LNCAP (cell line): ENCODE data around the gene CAMK2B.

Experiments used
- TF ChIP-seq, protein P1 (sequence below): fragments of 450-650 bp; IDR thresholded peaks from 2 replicates; pipeline ENCODE4 v1.5.1; 2017; ENCODE audit warnings: mild to moderate bottlenecking

CAMK2B gene

DNA sequence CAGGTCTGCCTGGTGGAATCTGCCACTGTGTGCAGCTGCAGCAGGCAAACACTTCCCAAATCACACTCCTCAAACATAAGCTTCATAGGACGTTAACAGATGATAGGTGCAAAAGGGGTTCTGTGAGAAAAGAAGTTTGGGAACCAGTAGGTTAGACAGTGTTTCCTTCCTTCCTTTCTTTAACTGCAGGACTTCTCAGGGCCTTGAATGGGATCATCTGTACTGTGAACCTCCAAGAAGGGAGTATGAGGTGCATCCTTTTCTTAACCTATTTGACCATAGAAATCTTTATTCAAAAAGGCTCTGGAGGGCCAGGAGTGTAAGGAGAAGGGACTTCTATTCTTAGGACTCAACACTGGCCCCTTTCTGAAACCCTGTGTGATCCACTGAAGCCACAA is 33.0 kb downstream of the CAMK2B start:
- TF ChIP-seq, protein P1, sequence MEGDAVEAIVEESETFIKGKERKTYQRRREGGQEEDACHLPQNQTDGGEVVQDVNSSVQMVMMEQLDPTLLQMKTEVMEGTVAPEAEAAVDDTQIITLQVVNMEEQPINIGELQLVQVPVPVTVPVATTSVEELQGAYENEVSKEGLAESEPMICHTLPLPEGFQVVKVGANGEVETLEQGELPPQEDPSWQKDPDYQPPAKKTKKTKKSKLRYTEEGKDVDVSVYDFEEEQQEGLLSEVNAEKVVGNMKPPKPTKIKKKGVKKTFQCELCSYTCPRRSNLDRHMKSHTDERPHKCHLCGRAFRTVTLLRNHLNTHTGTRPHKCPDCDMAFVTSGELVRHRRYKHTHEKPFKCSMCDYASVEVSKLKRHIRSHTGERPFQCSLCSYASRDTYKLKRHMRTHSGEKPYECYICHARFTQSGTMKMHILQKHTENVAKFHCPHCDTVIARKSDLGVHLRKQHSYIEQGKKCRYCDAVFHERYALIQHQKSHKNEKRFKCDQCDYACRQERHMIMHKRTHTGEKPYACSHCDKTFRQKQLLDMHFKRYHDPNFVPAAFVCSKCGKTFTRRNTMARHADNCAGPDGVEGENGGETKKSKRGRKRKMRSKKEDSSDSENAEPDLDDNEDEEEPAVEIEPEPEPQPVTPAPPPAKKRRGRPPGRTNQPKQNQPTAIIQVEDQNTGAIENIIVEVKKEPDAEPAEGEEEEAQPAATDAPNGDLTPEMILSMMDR: no peak

GRCh38 chr7:44291733-44292419 is 33.5 kb downstream of the CAMK2B start:
- TF ChIP-seq, protein P1: no peak

DNA sequence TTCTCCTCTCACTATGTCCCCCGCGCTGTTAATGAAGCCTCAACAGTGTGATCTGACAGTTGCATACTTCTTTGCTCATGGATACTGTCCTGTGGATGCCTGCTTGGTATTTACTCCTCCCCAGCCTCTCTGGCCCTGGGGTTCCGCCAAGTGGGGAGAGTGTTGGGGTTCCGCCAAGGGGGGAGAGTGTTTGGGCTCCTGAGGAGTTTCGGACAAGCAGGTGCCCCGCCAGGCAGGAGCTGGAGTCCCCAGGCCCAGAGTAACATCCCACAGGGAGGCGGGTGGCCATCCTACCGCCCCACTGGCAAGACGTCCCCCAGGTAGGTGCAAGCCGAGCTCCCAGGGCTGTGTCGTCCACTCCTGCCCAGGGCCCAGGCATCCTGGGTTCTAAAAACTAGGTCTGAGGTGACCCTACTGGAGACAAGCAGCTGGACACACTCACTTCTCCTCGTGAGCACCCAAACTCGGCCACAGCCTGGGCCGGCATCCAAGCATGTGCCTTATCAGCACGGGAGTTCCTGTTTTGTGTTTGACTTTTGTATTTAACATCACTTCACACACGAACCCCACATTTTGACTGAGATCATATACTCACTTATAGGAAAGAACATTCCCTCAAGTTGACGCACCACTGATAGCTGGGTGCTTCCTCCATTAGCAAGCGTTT is 34.2 kb downstream of the CAMK2B start:
- TF ChIP-seq, protein P1: no peak

GRCh38 chr7:44290252-44290620 is 35.2 kb downstream of the CAMK2B start:
- TF ChIP-seq, protein P1: no peak

DNA sequence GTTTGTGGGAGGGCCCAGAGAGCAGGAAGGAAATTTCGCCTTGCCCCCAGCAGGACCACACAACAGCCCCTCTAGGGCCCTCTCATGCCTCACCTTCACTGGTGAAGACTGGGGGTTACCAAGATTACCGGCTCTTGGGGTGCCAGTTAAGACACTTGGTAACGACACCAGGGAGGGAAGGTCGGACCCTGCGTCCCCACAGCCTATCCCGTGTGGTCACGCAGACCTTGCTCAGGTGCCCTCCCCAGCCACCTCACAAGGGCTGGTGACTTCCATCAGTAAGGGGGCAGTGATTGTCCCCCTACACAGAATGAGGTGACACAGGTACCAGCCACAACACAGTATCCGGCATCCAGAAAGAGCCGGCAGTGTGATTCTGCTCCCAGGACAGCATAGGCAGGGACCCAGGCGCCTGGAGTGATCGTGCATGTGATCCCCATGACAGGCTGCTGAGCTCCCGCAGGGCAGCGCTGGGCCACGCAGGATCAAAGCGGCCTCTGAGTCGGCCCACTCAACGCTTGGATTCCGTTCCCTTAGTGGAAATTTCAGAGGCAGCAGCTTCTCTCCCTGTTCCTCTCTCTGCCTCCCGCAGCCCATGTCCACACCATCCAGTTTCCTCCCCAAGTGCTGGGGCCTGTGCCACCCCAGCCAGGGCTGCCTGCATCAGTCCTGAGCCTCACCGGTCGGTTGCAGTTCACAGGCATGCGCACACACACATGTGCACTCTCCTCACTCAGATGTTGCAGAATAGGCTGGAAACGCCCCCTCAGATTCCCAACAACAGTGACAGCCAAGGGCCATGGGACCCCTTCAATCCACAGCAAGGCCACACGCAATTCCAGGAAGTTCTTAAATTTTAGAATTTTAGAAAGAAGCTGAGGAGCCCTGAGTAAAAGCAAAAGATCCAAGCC is 35.8 kb downstream of the CAMK2B start:
- TF ChIP-seq, protein P1: no peak

GRCh38 chr7:44288811-44289340 is 36.5 kb downstream of the CAMK2B start:
- TF ChIP-seq, protein P1: no peak

GRCh38 chr7:44288381-44288685 is 37.1 kb downstream of the CAMK2B start:
- TF ChIP-seq, protein P1: no peak
